ENCODE results near the gene KCNQ5. TPM values are rescaled to one million over a fixed set of nuclear protein-coding genes. Genes with fewer than 3 reads are reported as not detected.

Gene KCNQ5
- total RNA-seq, 1 experiment from 2014 or later = 0.07 TPM

- H3K4me1 Mint-ChIP-seq = no peaks in the 10 kb centered on the region
- H4K5ac ChIP-seq (ENCODE audit: insufficient read length, low read depth, low read length) = no peak overlapping the region
- H3K36me3 Mint-ChIP-seq (ENCODE audit: insufficient read depth in 1 of 3, low read depth in 3 of 3) = no peaks in the 10 kb centered on the region
- no peak overlapping the region for H4K8ac ChIP-seq (replicated peaks; ENCODE audit: insufficient read length, low read depth, low read length)
- no peak overlapping the region for H2AFZ ChIP-seq (ENCODE audit: low read length)
- DNase-seq = no peak
- H3K14ac ChIP-seq (ENCODE audit: insufficient read depth, low read length) = no peak overlapping the region
- no peak overlapping the region for H3K56ac ChIP-seq (ENCODE audit: insufficient read length, low read depth, low read length)
- H3K9me3 Mint-ChIP-seq = no peaks in the 10 kb centered on the region
- no peak overlapping the region for H2BK5ac ChIP-seq (ENCODE audit: insufficient read length, low read length)
- no peaks in the 10 kb centered on the region; the same call in 1 of the 2 replicates for H3K4me1 ChIP-seq (ENCODE audit: insufficient read depth, low read length)
- H2BK15ac ChIP-seq (ENCODE audit: low read depth, low read length) = no peak overlapping the region
- H3K23ac ChIP-seq (ENCODE audit: insufficient read length, low read depth, low read length) = no peak overlapping the region
- H4K20me1 ChIP-seq (ENCODE audit: control insufficient read depth, insufficient read depth, insufficient read length) = no peaks in the 10 kb centered on the region
- H2BK120ac ChIP-seq (ENCODE audit: low read depth, low read length, poor library complexity, severe bottlenecking) = no peak overlapping the region
- H3K4ac ChIP-seq (ENCODE audit: low read depth, low read length) = no peak overlapping the region
- H2AK5ac ChIP-seq (ENCODE audit: insufficient read length, low read length) = no peak overlapping the region
- WGBS (ENCODE audit: extremely low coverage, insufficient read length, low lambda C conversion rate) = no CpG with 5 or more reads among the region's 2 CpGs
- no peak overlapping the region for H3K27ac ChIP-seq (ENCODE audit: insufficient read length, low read depth, low read length)
- H3K27ac Mint-ChIP-seq = no peak overlapping the region
- no peaks in the 10 kb centered on the region for H3K27me3 Mint-ChIP-seq (ENCODE audit: low read depth)
- no peak for TF ChIP-seq CTCF (conservative IDR thresholded peaks at IDR 0.05)
- no peaks in the 10 kb centered on the region for H3K27me3 ChIP-seq (ENCODE audit: insufficient read depth, low read length)
- H3K23me2 ChIP-seq (ENCODE audit: insufficient read length, low read depth, low read length, poor library complexity, severe bottlenecking) = no peaks in the 10 kb centered on the region
- no peak overlapping the region for H3K4me3 Mint-ChIP-seq
- H4K91ac ChIP-seq (ENCODE audit: insufficient read length, low read depth, low read length) = no peak overlapping the region
- no peak overlapping the region for H2BK20ac ChIP-seq (ENCODE audit: low read depth, low read length, poor library complexity, severe bottlenecking)
- no peak overlapping the region for H2BK12ac ChIP-seq (ENCODE audit: insufficient read length, low read depth, low read length)
- no peak overlapping the region for H3K4me2 ChIP-seq (ENCODE audit: insufficient read depth, insufficient read length, low read length)
- no peaks in the 10 kb centered on the region for H3K79me1 ChIP-seq (ENCODE audit: insufficient read depth, low read depth, low read length, poor library complexity, severe bottlenecking)
- no peak overlapping the region for H3K18ac ChIP-seq (ENCODE audit: insufficient read length, low read depth, low read length)
- H3K9me3 ChIP-seq (ENCODE audit: control insufficient read depth, low read depth, low read length) = no peaks in the 10 kb centered on the region
- no peaks in the 10 kb centered on the region for H3K79me2 ChIP-seq (ENCODE audit: insufficient read depth, low read length)
- no peak overlapping the region for H3K9ac ChIP-seq (ENCODE audit: extremely low read depth, insufficient read length, low read length)
- H3T11ph ChIP-seq (ENCODE audit: low read length) = no peak overlapping the region
Observed at GRCh38 chr6:73006146-73006545, 384.3 kb downstream of the KCNQ5 start.

All from H9 (cell line).